K562 (cell line): ENCODE measurements around the gene SPG21. TPM values are rescaled to one million over a fixed set of nuclear protein-coding genes. Genes with fewer than 3 reads are reported as not detected.
A peak's percentile ranks its signal among the peaks of the same experiment; 100 is the strongest.

ENCODE experiments used
- ATAC-seq: fragments of 200-7000 bp; cut with Tn5 transposase; 3 replicates; pipeline ENCODE4 v1.9.1; 2020; ENCODE audit warnings: moderate library complexity
- BruUV-seq: library from RNA; stranded (reverse); fragments of 400-500 nt; replicated peaks from 2 replicates; lab custom pipeline; 2021; lab: Mats Ljungman, UMichigan
- CTCF ChIA-PET: fragments of 300-600 bp; formaldehyde crosslinking; extraction: SDS; loops from one replicate; lab custom pipeline; 2021; ENCODE audit warnings: low intra/inter-chr PET ratio; lab: Yijun Ruan, JAX
- POLR2A ChIA-PET: fragments of 300-600, 350-650 bp; sonication (Branson Sonifier 250); formaldehyde crosslinking; extraction: SDS; loops from one replicate; lab custom pipeline; 2021; ENCODE audit warnings: antibody characterized with exemption, inconsistent platforms; lab: Yijun Ruan, JAX
- DNase-seq, 4 experiments: peaks; one replicate each; pipeline versions ENCODE4 v3.0.0 to v3.0.0-alpha.2; 2011 to 2018; ENCODE audit warnings: low spot score in 3 of 4, mixed read lengths in 3 of 4; ENCODE audit errors: extremely low read depth in 1 of 4
- FAIRE-seq: peaks from 2 replicates; lab custom pipeline; 2011; peaks lifted over from hg19 to GRCh38; lab: Jason Lieb, UNC
- H2AFZ ChIP-seq: 2 replicates; pipeline ENCODE4 v1.6.0; 2011; ENCODE audit warnings: low read depth, low read length, control low read depth, inconsistent platforms
- H3K27ac ChIP-seq: fragments of 200-600 bp; 3 replicates; pipeline ENCODE4 v1.8.0; 2011; ENCODE audit warnings: low read depth, mild to moderate bottlenecking, control low read depth, inconsistent platforms, low read length, moderate library complexity, mixed read lengths; ENCODE audit errors: extremely low read depth
- H3K27me3 ChIP-seq, 2 experiments: fragments of 300-600 bp in 1 of 2; 2 replicates in 1 of 2; 3 replicates in 1 of 2; pipeline versions ENCODE4 v1.6.0 to v1.8.0; 2011; ENCODE audit warnings: inconsistent platforms in 2 of 2, low read length in 2 of 2, mild to moderate bottlenecking in 1 of 2, mixed read lengths in 1 of 2, moderate library complexity in 1 of 2; ENCODE audit not compliant: control insufficient read depth in 2 of 2, insufficient read depth in 2 of 2
- H3K36me3 ChIP-seq: fragments of 300-600 bp; 3 replicates; pipeline ENCODE4 v1.8.0; 2011; ENCODE audit warnings: mild to moderate bottlenecking, low read length, inconsistent platforms; ENCODE audit not compliant: control insufficient read depth, insufficient read depth
- H3K4me1 ChIP-seq, 2 experiments: fragments of 200-600 bp in 1 of 2; replicated peaks in 1 of 2; 2 replicates in 1 of 2; 3 replicates in 1 of 2; pipeline versions ENCODE4 v1.5.1 to v1.8.0; 2011; ENCODE audit warnings: inconsistent platforms in 2 of 2, low read length in 2 of 2, mild to moderate bottlenecking in 1 of 2, mixed read lengths in 1 of 2, moderate library complexity in 1 of 2; ENCODE audit not compliant: control insufficient read depth in 2 of 2, insufficient read depth in 2 of 2
- H3K4me2 ChIP-seq: 2 replicates; pipeline ENCODE4 v1.6.1; 2011; ENCODE audit warnings: low read length, control low read depth, inconsistent platforms, mixed read lengths; ENCODE audit not compliant: insufficient read depth
- H3K4me3 ChIP-seq: fragments of 200-600 bp; sonication (generic), shearing (Covaris generic); 2 replicates; pipeline ENCODE4 v1.5.1; 2016; ENCODE audit warnings: control low read depth, inconsistent platforms
- H3K79me2 ChIP-seq: fragments of 200-600 bp; 3 replicates; pipeline ENCODE4 v1.8.0; 2011; ENCODE audit warnings: low read length, inconsistent platforms; ENCODE audit not compliant: control insufficient read depth, insufficient read depth
- H3K9ac ChIP-seq, 2 experiments: 2 replicates each; pipeline versions ENCODE4 v1.6.0 to v1.6.1; 2011; ENCODE audit warnings: low read depth in 2 of 2, low read length in 2 of 2, control low read depth in 1 of 2, inconsistent platforms in 1 of 2, mild to moderate bottlenecking in 1 of 2, mixed read lengths in 1 of 2; ENCODE audit not compliant: insufficient read depth in 1 of 2
- H3K9me1 ChIP-seq: one replicate; pipeline ENCODE4 v1.6.0; 2011; ENCODE audit warnings: inconsistent platforms, mild to moderate bottlenecking, low read length, moderate library complexity; ENCODE audit not compliant: control insufficient read depth, insufficient read depth
- H3K9me3 ChIP-seq: replicated peaks from 2 replicates; pipeline ENCODE4 v1.5.1; 2011; ENCODE audit warnings: low read depth, low read length, inconsistent platforms; ENCODE audit not compliant: control insufficient read depth, insufficient read depth
- H4K20me1 ChIP-seq: replicated peaks from 2 replicates; pipeline ENCODE4 v1.6.1; 2011; ENCODE audit warnings: low read length, inconsistent platforms, mixed read lengths; ENCODE audit not compliant: control insufficient read depth, insufficient read depth
- CBX2 ChIP-seq: fragments of 200-600 bp; sonication (generic); IDR thresholded peaks from one replicate; pipeline ENCODE4 v1.6.1; 2012; ENCODE audit warnings: mild to moderate bottlenecking, low read length, inconsistent platforms; ENCODE audit not compliant: insufficient read depth, poor library complexity, severe bottlenecking
- EP400 ChIP-seq: fragments of 450-650 bp; IDR thresholded peaks from 2 replicates; pipeline ENCODE4 v1.6.1; 2017; ENCODE audit warnings: antibody characterized with exemption, mild to moderate bottlenecking, moderate library complexity
- FUS ChIP-seq: fragments of 200-400 bp; formaldehyde crosslinking; optimal IDR thresholded peaks from 2 replicates; pipeline ENCODE3; 2017; ENCODE audit warnings: low read depth, low read length
- IFI16 ChIP-seq: fragments of 250-450 bp; sonication (Bioruptor Pico); IDR thresholded peaks from 2 replicates; pipeline ENCODE4 v2.1.2; 2022; ENCODE audit warnings: mild to moderate bottlenecking, inconsistent platforms
- KLF1 ChIP-seq: fragments of 450-650 bp; IDR thresholded peaks from 2 replicates; pipeline ENCODE4 v1.6.1; 2016; ENCODE audit warnings: missing genetic modification characterization, missing compliant biosample characterization
- LEF1 ChIP-seq: fragments of 450-650 bp; IDR thresholded peaks from 2 replicates; pipeline ENCODE4 v1.6.1; 2016; ENCODE audit warnings: mild to moderate bottlenecking
- NCOA1 ChIP-seq: fragments of 450-650 bp; IDR thresholded peaks from 2 replicates; pipeline ENCODE4 v1.6.1; 2016; ENCODE audit warnings: low read depth
- NCOA2 ChIP-seq, 2 experiments: fragments of 450-650 bp; IDR thresholded peaks; 2 replicates each; pipeline ENCODE4 v1.6.1; 2018; ENCODE audit warnings: mild to moderate bottlenecking in 2 of 2, moderate library complexity in 1 of 2; ENCODE audit not compliant: partially characterized antibody in 2 of 2
- OTX1 ChIP-seq: fragments of 450-650 bp; formaldehyde crosslinking; IDR thresholded peaks from 2 replicates; pipeline ENCODE4 v1.4.0; 2022; ENCODE audit warnings: mild to moderate bottlenecking
- TAF7 ChIP-seq: fragments of 450-650 bp; IDR thresholded peaks from 2 replicates; pipeline ENCODE4 v1.6.1; 2016; ENCODE audit warnings: missing genetic modification characterization, missing compliant biosample characterization
- TAL1 ChIP-seq: fragments of 450-650 bp; IDR thresholded peaks from 2 replicates; pipeline ENCODE4 v1.6.1; 2016; ENCODE audit warnings: mild to moderate bottlenecking
- TCF15 ChIP-seq: fragments of 250-450 bp; sonication (Bioruptor Pico); IDR thresholded peaks from 2 replicates; pipeline ENCODE4 v1.8.0; 2022; ENCODE audit warnings: moderate library complexity, mild to moderate bottlenecking, inconsistent platforms
- TSHZ1 ChIP-seq: fragments of 250-450 bp; sonication (Bioruptor Pico); IDR thresholded peaks from 2 replicates; pipeline ENCODE4 v1.4.0; 2020; ENCODE audit warnings: mild to moderate bottlenecking, moderate library complexity
- XRCC3 ChIP-seq: fragments of 450-650 bp; IDR thresholded peaks from 2 replicates; pipeline ENCODE4 v1.6.1; 2017; ENCODE audit warnings: mild to moderate bottlenecking, moderate library complexity
- WGBS: fragments of 100-300 bp; shearing (Covaris generic); methylation state at CpG from one replicate; pipeline ENCODE4 v1.1.6; 2016; ENCODE audit warnings: low coverage, mixed read lengths; ENCODE audit not compliant: insufficient coverage; ENCODE audit errors: missing lambda C conversion rate; 5-methylcytosine and 5-hydroxymethylcytosine counted together
- in situ Hi-C: fragments of 300-500 bp; cut with MboI; formaldehyde crosslinking; loops from 4 replicates; pipeline ENCODE4 v1.15.0; 2018; ENCODE audit warnings: inconsistent platforms, mixed read lengths
- intact Hi-C: fragments of 100-400 bp; cut with micrococcal nuclease; formaldehyde crosslinking; loops from 2 replicates; pipeline ENCODE4 v1.14.2; 2022
- polyA plus RNA-seq, 8 experiments: library from polyadenylated mRNA; depleted of rRNA in 4 of 8; stranded (reverse) in 5 of 8; unstranded in 3 of 8; fragments of >200 nt; fragmentation: Nextera tagmentation in 2 of 8; fragmentation: Illumina TruSeq in 1 of 8; extraction: Ambion mirVana in 2 of 8; extraction: Trizol in 1 of 8; gene quantifications; 2 replicates each; pipeline versions ENCODE4 v1.2.1 to v1.2.3, GENCODE V29; 2011 to 2014; ENCODE audit warnings: inconsistent platforms in 1 of 8, missing spikeins in 1 of 8
- total RNA-seq, 7 experiments: library from RNA; depleted of rRNA in 6 of 7; stranded (reverse); fragments of >200 nt in 6 of 7; fragmentation: Illumina TruSeq in 2 of 7; extraction: Trizol in 2 of 7; gene quantifications; 2 replicates each; pipeline versions ENCODE4 v1.2.1 to v1.2.3, GENCODE V29; 2011 to 2021; ENCODE audit warnings: low replicate concordance in 1 of 7
- TF ChIP-seq, protein P1 (sequence below): fragments of 150-350 bp; conservative IDR thresholded peaks from 2 replicates; pipeline ENCODE4 v1.6.1; 2014; ENCODE audit warnings: low read length

Gene SPG21
- total and polyA plus RNA-seq, 9 of the 15 experiments (the other 6 are each of a cell fraction or from before 2014, with no cell fraction given): 22.8 to 98.8 (median 65.1) TPM

- no peak overlapping the region for H2AFZ ChIP-seq
- H3K4me3 ChIP-seq: no peak overlapping the region
- no peaks in the 10 kb centered on the region for H4K20me1 ChIP-seq
- DNase-seq (no peak), FAIRE-seq (peak; percentile 35), ATAC-seq (no peak)
- no peak overlapping the region for H3K27ac ChIP-seq
- no peak overlapping the region for H3K9ac ChIP-seq
- H3K9me1 ChIP-seq: no peaks in the 10 kb centered on the region
- no TSS peak for BruUV-seq
- WGBS: 68% methylated on average over 3 of the region's 3 CpGs
- H3K9me3 ChIP-seq: no peaks in the 10 kb centered on the region
- no peaks in the 10 kb centered on the region for H3K27me3 ChIP-seq
- ChIA-PET CTCF (no interaction called here), POLR2A (interaction anchor here (0.6 to 1.1 kb wide), 4 partner anchors 56 to 825 kb away, joined by 3 to 5 read pairs (median 3); partner anchors contain the start of genes PPIB and RNU5B-1)
- peaks cover 23% of the 10 kb centered on the region; the same call in 2 of the 3 replicates for H3K36me3 ChIP-seq
- peaks cover 5 to 14% of the 10 kb centered on the region in 2 experiments; a peak in 4 of 5 replicates for H3K4me1 ChIP-seq
- H3K4me2 ChIP-seq: no peak overlapping the region
- intact Hi-C loops (no loop called here), in situ Hi-C loops (no loop called here)
- peaks cover 23% of the 10 kb centered on the region for H3K79me2 ChIP-seq
- TF ChIP-seq, protein P1, sequence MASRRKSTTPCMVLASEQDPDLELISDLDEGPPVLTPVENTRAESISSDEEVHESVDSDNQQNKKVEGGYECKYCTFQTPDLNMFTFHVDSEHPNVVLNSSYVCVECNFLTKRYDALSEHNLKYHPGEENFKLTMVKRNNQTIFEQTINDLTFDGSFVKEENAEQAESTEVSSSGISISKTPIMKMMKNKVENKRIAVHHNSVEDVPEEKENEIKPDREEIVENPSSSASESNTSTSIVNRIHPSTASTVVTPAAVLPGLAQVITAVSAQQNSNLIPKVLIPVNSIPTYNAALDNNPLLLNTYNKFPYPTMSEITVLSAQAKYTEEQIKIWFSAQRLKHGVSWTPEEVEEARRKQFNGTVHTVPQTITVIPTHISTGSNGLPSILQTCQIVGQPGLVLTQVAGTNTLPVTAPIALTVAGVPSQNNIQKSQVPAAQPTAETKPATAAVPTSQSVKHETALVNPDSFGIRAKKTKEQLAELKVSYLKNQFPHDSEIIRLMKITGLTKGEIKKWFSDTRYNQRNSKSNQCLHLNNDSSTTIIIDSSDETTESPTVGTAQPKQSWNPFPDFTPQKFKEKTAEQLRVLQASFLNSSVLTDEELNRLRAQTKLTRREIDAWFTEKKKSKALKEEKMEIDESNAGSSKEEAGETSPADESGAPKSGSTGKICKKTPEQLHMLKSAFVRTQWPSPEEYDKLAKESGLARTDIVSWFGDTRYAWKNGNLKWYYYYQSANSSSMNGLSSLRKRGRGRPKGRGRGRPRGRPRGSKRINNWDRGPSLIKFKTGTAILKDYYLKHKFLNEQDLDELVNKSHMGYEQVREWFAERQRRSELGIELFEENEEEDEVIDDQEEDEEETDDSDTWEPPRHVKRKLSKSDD: no peak
- TF ChIP-seq EP400 (no peak), IFI16 (no peak), CBX2 (no peak), LEF1 (no peak), NCOA1 (no peak), FUS (no peak), TCF15 (no peak), OTX1 (no peak), TSHZ1 (CRISPR knock-in tag) (no peak), TAL1 (no peak), KLF1 (tag) (no peak), XRCC3 (no peak), TAF7 (tag) (no peak), NCOA2 (IDR thresholded peaks at IDR 0.05; ENCODE audit: partially characterized antibody in 2 of 2) (no peak)
Measured at GRCh38 chr15:64987136-64987535, 2.6 kb downstream of the SPG21 start.
